Stimulated activated CD8-positive, alpha-beta memory T cell treated with anti-CD3 and anti-CD28 coated beads, Interleukin-4, amount 100 ng/mL, for 4 hours (primary cell): ENCODE measurements around the gene SYNJ2.

ENCODE experiments used
- DNase-seq, 2 donors: peaks; one replicate each; pipeline ENCODE4 v3.0.0-alpha.2; 2020; ENCODE audit warnings: low read depth in 2 of 2, low spot score in 1 of 2

Gene SYNJ2

GRCh38 chr6:158026901-158027589 is 45.4 kb downstream of the SYNJ2 start:
- DNase-seq: no peak

- no peak for DNase-seq
These were observed 46.1 kb downstream of the SYNJ2 start for GRCh38 chr6:158027590-158028285.

GRCh38 chr6:158028421-158028820 is 46.8 kb downstream of the SYNJ2 start:
- DNase-seq: no peak

- no peak for DNase-seq
These were observed 47.2 kb downstream of the SYNJ2 start for GRCh38 chr6:158028876-158029275.

- no peak for DNase-seq
These were observed 48.1 kb downstream of the SYNJ2 start for GRCh38 chr6:158029668-158030230.

GRCh38 chr6:158030380-158031300 is 49.0 kb downstream of the SYNJ2 start:
- no peak for DNase-seq

- peak in 1 of 2 donors; percentile 45 for DNase-seq
These were observed 50.0 kb downstream of the SYNJ2 start for GRCh38 chr6:158031381-158032353.

- no peak for DNase-seq
These were observed 50.7 kb downstream of the SYNJ2 start for GRCh38 chr6:158032354-158032733.

GRCh38 chr6:158033077-158033750 is 51.6 kb downstream of the SYNJ2 start:
- no peak for DNase-seq

- DNase-seq: no peak
These were observed 52.4 kb downstream of the SYNJ2 start for GRCh38 chr6:158033751-158034702.

GRCh38 chr6:158036261-158036660 is 54.6 kb downstream of the SYNJ2 start:
- no peak for DNase-seq

- DNase-seq: no peak
These were observed 55.4 kb downstream of the SYNJ2 start for GRCh38 chr6:158037021-158037420.

- no peak for DNase-seq
These were observed 56.1 kb downstream of the SYNJ2 start for GRCh38 chr6:158037771-158038170.

- DNase-seq: no peak
These were observed 56.9 kb downstream of the SYNJ2 start for GRCh38 chr6:158038291-158039177.

GRCh38 chr6:158039178-158039557 is 57.5 kb downstream of the SYNJ2 start:
- no peak for DNase-seq

GRCh38 chr6:158039571-158040050 is 57.9 kb downstream of the SYNJ2 start:
- no peak for DNase-seq

- no peak for DNase-seq
These were observed 58.6 kb downstream of the SYNJ2 start for GRCh38 chr6:158040051-158040803.
